GM12801 (cell line): ENCODE measurements around the gene MYCBPAP.

Experiments used
- TF ChIP-seq, protein P1 (sequence below): IDR thresholded peaks from one replicate; pipeline ENCODE4 v1.5.1; 2011; ENCODE audit warnings: control low read depth; ENCODE audit not compliant: insufficient read length; ENCODE audit errors: extremely low read depth

MYCBPAP gene

DNA sequence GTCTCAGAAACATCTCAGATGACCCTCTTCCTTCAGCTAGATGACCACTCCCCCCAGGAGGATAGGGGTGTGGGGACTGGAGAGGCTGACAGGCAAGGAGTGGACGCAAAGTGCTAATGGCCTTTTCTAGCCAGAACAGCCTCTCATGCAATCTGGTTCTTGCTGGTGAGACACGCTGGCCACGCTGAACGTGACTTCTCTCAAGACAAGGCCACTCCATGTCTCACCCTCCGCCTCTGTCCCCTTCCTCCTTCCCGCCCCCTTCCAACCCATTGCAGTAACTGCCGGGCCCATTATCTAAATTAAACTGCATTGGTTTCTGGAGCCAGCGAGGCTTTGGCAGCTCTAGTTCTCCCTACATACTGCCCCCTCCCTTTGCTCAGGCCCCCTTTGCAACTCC is 61.8 kb downstream of the MYCBPAP start:
- TF ChIP-seq, protein P1, sequence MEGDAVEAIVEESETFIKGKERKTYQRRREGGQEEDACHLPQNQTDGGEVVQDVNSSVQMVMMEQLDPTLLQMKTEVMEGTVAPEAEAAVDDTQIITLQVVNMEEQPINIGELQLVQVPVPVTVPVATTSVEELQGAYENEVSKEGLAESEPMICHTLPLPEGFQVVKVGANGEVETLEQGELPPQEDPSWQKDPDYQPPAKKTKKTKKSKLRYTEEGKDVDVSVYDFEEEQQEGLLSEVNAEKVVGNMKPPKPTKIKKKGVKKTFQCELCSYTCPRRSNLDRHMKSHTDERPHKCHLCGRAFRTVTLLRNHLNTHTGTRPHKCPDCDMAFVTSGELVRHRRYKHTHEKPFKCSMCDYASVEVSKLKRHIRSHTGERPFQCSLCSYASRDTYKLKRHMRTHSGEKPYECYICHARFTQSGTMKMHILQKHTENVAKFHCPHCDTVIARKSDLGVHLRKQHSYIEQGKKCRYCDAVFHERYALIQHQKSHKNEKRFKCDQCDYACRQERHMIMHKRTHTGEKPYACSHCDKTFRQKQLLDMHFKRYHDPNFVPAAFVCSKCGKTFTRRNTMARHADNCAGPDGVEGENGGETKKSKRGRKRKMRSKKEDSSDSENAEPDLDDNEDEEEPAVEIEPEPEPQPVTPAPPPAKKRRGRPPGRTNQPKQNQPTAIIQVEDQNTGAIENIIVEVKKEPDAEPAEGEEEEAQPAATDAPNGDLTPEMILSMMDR: no peak

DNA sequence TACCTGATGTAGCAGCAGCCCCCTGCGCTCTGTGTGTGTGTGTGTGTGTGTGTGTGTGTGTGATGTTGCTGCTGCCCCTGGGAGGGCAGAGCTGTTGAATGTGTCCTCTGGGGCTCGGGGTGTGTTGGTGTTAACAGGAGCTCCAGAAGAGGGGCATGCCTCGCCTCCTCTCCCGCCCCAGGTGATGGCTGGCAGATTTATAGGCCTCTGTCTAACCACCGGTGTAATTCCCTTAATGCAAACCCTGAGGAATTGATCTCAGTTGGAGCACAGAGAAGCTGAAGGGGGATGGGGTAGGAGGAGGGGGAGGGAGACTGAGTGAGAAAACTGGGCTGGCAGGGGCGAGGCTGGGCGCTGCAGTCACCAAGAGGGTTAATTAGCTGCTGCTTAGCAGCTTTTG is 62.3 kb downstream of the MYCBPAP start:
- TF ChIP-seq, protein P1: no peak

DNA sequence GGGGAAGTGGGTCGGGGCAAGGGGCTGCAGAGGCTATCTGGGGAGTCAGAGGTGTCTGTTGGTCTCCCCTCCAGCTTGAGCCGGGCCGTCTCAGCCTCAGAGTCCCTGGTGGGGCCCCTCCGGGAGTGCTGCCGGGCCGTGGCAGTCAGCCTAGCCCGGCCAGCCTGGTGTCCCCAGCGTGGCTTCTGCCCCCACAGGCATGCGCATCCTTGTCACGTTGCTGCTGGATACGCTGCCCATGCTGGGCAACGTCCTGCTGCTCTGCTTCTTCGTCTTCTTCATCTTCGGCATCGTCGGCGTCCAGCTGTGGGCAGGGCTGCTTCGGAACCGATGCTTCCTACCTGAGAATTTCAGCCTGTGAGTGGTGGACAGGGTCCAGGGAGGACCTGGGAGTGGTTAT is 63.4 kb downstream of the MYCBPAP start:
- TF ChIP-seq, protein P1: no peak

DNA sequence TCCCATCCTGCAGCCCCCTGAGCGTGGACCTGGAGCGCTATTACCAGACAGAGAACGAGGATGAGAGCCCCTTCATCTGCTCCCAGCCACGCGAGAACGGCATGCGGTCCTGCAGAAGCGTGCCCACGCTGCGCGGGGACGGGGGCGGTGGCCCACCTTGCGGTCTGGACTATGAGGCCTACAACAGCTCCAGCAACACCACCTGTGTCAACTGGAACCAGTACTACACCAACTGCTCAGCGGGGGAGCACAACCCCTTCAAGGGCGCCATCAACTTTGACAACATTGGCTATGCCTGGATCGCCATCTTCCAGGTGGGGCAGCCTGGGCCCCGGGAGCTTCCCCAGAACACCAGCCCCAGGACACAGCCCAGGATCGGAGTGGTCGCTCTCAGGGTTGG is 64.3 kb downstream of the MYCBPAP start:
- TF ChIP-seq, protein P1: no peak

DNA sequence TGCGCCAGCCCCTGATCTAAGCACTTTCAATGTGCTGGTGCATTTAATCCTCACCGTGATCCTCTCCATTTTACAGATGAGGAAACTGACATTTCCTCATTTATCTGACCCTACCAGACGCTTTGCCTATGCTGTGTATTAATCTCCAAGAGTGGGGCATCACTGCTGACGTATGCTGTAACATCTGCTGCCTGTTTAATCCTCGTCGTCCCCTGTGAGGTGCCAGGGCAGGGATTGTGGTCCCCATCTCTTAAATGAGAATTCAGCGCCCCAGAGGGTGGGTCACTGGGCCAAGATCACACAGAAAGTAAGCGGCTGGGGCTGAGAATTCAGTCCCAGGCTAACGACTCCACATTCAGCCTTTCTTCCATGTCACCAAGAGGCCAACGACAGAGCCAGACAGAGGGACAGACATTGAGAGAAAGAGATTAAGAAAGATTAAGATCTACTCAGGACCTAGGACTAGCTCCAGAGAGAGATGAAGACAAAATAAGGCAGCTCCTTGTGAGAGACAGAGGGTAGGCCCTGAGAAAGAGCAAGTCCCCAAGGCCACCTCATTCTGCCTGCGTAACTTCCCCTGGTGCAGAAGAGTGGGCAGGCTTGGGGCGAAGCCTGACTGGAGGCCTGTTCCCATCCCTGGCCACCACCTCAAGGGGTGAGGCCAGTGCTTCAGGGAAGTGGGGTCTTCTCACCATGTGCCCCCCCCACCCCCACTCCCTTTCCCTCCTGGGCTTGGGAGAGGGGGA is 65.8 kb downstream of the MYCBPAP start:
- TF ChIP-seq, protein P1: no peak

DNA sequence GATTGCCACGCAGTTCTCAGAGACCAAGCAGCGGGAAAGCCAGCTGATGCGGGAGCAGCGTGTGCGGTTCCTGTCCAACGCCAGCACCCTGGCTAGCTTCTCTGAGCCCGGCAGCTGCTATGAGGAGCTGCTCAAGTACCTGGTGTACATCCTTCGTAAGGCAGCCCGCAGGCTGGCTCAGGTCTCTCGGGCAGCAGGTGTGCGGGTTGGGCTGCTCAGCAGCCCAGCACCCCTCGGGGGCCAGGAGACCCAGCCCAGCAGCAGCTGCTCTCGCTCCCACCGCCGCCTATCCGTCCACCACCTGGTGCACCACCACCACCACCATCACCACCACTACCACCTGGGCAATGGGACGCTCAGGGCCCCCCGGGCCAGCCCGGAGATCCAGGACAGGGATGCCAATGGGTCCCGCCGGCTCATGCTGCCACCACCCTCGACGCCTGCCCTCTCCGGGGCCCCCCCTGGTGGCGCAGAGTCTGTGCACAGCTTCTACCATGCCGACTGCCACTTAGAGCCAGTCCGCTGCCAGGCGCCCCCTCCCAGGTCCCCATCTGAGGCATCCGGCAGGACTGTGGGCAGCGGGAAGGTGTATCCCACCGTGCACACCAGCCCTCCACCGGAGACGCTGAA is 67.5 kb downstream of the MYCBPAP start:
- TF ChIP-seq, protein P1: no peak

DNA sequence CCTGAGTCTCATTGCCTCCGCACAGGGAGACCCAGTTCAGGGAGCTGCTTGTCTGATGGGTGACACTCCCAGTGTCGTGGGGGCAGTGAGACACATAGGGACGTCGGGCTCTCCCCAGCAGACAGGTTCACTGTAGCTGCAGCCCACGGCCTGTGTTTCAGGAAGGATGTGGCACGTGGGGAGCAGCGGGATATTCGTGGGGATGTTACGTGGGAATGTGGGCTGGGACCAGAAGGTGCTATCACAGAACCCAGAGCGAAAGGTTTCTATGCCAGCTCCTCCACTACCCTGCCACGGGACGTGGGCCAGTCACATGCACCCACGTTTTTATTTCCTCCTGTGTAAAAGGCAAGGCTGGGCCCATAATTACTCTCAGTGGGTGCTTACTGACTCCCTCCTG is 68.6 kb downstream of the MYCBPAP start:
- TF ChIP-seq, protein P1: no peak
